Measurements from ENCODE around the gene PDCD10.

The PDCD10 gene

DNA sequence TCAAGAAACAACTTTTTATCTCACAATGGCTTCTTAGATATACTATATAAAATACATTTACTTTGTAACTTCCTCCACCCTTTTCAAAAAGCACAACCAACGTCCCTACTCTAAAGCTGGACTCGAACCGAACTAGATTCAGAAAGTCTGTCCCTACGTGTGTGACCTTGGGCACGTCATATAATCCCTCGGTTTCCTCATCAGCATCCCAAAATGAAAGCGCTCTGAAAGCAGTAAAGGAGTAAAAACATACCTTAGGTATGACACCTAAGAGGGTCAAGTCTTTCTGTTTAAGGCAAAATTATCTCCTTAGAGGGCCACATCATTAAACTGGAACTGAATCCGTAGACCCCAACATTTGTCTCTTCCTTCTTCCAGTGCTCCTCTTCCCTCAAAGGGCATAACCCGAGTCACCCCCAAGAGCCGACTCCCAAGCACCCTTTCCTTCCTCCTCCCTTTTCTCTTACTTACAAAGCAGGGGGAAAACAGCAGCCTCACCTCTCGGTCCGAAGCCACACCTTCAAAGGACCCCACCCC is 663 bp downstream of the PDCD10 start:
- DNase-seq, result no peak

DNA sequence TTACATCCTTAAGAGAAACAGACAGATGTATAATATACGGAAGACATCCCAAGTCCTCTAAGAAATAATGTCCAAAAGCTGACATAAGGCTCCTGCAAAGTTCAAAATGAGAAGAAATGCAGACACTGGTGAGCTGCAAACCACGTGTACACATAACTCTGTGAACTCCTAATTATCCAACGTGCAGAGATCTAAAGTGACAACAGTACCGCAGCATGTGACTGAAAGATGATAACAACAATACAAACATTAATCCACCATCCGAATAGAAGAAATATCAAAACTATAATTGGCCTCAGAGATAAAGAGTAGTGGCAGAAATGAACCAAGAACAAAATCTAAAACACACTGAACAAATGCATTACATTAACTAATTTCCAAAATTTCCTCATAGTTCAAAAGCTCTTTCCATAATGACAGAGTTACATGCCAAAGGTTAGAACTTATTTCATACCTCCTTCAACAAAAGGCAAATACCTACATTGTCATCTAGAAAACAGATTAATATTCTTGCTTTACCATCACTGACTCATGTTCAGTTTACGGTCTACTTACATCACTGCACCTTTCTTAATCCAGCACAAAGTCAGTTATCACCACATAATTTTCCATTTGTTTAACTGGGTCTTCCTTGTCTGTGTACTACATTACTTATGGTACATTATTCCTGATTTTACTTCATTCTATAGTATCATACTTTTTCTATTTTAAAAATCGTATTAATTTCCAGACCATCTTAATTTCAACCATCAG is 2.2 kb downstream of the PDCD10 start:
- no peak for DNase-seq

DNA sequence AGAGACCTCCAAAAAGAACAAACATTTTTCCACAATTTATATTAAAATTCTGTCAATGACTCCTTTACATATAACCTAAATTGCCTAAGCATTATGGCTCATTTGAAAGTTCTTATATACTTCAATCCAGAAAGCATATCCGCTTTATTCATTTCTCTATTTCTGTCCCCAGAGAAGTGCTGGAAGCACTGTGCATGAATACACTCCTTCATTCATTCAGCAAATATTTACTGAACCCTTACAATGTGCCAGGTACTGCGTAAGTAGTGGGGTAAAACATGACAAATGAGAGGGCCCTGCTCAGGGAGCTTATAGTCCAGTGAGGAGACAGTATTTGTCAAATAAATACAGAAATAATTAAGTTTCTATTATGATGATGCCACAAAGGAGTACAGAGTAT is 3.3 kb downstream of the PDCD10 start:
- no peak for DNase-seq

DNA sequence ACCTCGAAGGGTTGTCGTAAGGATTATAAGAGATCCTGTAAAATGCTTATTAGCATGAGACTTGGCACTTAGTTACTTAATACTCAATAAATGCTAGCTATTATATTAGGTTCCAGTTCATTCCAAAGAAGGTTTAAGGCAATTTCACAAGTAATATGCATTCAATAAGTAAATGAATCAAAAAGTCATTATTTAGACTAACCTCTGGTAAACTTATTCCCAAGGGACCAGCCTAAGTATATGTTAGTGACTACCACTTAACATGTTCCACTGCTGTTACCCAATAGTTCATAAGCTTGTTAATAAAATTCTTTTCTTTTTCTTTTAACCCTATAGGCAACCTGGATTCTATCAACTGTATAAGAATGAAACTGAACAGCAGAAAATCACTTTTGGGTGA is 5.1 kb downstream of the PDCD10 start:
- no peak for DNase-seq

DNA sequence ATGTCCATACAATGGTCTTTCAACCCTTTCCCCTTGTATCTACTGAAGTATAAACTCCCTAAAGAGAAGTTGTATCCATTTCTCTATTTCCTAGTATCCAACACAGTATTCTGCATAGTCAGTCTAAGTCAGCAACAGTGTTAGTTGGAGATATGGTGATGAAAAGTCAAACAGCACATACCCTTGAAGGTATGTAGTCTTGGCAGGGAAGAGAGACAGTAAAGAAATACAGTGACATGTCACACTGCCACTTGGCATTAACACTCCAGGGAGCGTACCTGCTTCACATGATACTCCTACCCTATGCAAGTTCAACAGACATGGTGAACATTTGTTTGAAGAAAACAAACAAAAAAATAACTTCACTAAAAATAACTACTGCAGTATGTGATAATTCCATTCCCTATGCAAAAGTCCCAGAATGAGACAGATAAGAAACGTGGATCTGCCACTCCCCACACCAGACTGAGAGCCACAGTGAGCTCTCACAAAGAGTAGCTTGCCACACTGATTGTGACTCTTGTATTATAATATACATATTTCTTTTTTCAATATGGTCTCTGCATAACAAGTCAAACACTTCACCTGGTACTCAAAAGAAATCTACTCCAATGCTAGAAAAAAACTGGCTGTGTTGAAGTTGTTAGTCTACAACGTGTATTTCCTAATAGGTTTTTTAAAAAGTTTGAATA is 5.9 kb downstream of the PDCD10 start:
- DNase-seq, result no peak

GRCh38 chr3:167728176-167728575 is 6.5 kb downstream of the PDCD10 start:
- no peak for DNase-seq

GRCh38 chr3:167723872-167724271 is 10.8 kb downstream of the PDCD10 start:
- DNase-seq, result no peak

DNA sequence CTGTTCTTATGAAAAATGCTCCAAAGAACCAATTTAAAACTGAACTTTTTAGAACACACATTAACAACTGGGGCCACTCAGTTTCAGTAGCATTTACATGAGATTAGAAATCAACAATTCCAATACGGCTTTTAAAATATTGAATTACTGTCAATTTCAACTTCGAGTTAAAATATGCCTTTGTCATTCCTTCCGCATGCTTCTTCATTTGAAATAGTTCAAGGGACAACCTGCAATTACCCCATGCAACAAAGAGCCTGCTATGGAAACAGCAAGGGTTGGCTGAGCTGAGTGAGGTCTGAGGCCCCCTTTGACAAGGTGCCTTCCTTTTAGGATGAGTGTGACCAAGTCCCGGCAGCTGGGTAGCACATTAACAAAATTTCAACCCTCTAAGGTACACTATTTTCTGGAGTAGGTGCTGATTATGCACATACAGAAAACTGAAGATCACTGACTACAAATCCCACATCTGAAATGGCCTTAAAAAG is 11.6 kb downstream of the PDCD10 start:
- DNase-seq, result no peak

GRCh38 chr3:167718582-167718981 is 16.1 kb downstream of the PDCD10 start:
- no peak for DNase-seq

GRCh38 chr3:167716920-167717319 is 17.8 kb downstream of the PDCD10 start:
- DNase-seq, result no peak

- no peak for DNase-seq
These were observed 19.8 kb downstream of the PDCD10 start for GRCh38 chr3:167714871-167715270.

DNA sequence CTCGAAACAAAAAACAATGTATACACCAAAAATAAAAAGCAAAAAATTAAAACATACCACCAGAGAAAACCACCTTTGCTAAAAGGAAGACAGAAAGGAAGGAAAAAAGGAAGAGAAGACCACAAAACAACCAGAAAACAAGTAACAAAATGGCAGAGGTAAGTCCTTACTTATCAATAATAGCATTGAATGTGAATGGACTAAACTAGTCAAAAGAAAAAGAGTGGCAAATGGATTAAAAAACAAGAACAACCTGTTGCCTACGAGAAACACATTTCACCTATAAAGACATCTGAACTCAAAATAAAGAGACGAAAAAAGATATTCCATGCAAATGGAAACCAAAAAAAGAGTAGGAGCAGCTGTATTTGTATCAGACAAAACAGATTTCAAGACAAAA is 22.2 kb downstream of the PDCD10 start:
- DNase-seq, result no peak

DNA sequence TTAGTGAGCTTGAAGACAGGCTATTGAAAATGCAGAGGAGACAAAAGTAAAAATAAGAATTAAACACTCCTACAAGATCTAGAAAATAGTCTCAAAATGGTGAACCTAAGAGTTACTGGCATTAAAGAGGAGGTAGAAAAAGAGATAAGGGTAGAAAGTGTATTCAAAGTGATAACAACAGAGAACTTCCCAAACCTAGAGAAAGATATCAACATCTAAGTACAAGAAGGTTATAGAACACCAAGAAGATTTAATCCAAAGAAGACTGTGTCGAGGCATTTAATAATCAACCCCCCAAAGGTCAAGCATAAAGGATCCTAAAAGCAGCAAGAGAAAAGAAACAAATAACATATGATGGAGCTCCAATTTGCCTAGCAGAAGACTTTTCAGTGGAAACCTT is 23.3 kb downstream of the PDCD10 start:
- DNase-seq, result no peak

- DNase-seq, result no peak
These were observed 24.1 kb downstream of the PDCD10 start for GRCh38 chr3:167710552-167710951.

- DNase-seq, result no peak
These were observed 25.0 kb downstream of the PDCD10 start for GRCh38 chr3:167709690-167710089.

DNA sequence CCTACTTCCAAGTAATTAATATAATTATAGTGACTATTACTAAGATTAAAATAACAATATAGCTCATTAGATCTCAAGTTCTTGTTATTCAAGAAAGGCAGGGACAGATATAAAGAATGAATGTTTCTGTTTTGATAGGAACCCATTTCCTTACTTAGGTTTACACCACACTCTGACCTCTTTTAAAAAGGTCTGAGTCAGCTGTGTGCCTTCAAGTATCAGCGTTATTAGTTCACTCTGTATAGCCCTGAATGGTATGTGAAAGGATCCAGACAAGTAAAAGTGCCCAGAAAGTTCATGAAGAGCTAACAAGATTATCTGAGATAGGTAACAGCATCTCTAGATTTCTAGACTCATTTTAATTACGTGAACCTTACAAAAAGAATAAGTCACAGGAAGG is 28.9 kb downstream of the PDCD10 start:
- no peak for DNase-seq

- no peak for DNase-seq
These were observed 33.8 kb downstream of the PDCD10 start for GRCh38 chr3:167700926-167701325.

DNA sequence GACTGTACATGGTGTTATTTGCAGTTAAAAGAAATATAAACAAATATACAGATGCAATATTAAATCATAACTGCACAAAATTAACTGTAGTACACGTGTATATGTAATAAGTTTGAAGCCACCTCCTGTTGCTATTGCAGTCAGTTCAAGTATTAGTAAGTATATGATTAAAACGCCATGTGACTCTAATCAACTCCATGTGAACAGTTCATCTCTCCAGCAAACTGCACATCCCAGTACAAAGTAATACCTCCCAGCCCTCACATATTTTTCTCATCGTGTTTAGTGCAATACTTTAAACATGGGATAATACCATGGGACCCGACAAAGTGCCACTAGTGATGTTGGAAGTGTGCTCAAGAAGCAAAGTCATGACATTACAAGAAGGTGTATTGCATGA is 34.6 kb downstream of the PDCD10 start:
- DNase-seq, result no peak

- DNase-seq, result no peak
These were observed 40.6 kb downstream of the PDCD10 start for GRCh38 chr3:167694121-167694520.

- DNase-seq, result peak; percentile 45
These were observed 43.3 kb downstream of the PDCD10 start for GRCh38 chr3:167691366-167691765.

DNA sequence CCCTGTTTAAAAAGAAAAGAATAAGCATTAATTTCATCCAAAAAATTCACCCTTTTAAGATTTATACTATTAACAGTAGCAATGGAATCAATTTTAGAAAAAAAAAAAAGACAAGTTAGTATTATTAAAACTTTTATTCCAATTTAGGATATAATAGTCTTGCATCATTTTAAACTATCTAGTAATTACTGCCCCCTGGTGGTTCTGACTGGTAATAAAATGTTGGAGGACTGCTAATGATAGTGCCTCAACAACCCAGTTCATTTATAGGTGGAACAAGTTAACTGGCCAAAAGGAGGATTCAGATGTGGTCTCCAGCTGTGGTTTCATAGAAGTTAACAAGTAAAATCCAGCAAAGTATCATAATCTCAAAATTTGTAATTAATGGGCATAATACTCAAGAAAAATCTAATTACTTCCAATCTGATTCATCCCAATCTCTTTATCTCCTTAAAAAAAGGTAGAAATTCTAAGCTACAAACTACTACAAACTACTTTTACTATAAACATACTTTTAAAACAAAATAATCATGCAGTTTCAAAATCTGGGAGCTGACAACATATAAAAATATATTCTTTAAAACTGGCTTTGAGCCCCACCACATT is 50.2 kb downstream of the PDCD10 start:
- peak; percentile 76 for DNase-seq

DNA sequence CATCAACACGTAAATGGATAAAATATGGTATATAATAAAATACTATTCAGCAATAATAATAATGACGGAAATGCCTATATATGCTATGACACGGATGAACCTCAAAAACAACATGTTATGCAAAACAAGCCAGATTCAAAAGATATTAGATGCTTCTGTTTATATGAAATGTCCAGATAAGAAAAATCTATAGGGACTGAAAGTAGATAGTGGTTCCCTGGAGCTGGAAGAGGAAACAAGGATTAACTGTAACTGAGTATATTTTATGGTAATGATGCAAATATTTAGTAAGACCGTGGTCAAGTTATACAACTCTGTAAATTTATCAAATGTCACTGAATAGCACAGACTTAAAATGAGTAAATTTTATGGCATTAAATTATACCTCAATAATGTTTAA is 55.2 kb downstream of the PDCD10 start:
- no peak for DNase-seq

- DNase-seq, result no peak
These were observed 58.8 kb downstream of the PDCD10 start for GRCh38 chr3:167675848-167676247.

DNA sequence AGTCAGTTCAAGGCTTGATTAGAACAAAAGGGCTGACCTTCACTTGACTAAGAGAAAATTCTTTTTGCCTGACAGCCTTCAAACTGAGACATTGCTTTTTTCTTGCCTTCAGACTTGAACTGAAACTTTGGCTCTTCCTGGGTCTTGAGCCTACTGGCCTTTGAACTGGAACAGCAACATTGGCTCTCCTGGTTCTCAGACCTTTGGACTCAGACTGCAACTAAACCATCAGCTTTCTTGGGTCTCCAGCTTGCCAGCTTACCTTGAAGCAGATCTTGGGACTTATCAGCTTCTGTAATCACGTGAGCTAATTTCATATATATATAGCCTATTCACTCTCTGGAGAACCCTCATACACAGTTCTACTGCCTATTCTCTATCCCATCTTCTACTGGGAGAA is 61.5 kb downstream of the PDCD10 start:
- DNase-seq, result no peak

Measured in CD4-positive, alpha-beta T cell treated with Interleukin-12 subunit alpha and Interleukin-12 subunit beta, for 1 hour (primary cell).